Putamen (tissue), 1 donor: ENCODE data around the gene OMA1.
"Not testable (repeated sequence)": the region's sequence is repeated elsewhere in the genome, so short reads cannot be mapped to it uniquely, and the experiment has no call there.

Source experiments
- DNase-seq: peaks from one replicate; pipeline ENCODE4 v3.0.0-alpha.2; 2016; ENCODE audit warnings: low spot score

Gene OMA1

DNA sequence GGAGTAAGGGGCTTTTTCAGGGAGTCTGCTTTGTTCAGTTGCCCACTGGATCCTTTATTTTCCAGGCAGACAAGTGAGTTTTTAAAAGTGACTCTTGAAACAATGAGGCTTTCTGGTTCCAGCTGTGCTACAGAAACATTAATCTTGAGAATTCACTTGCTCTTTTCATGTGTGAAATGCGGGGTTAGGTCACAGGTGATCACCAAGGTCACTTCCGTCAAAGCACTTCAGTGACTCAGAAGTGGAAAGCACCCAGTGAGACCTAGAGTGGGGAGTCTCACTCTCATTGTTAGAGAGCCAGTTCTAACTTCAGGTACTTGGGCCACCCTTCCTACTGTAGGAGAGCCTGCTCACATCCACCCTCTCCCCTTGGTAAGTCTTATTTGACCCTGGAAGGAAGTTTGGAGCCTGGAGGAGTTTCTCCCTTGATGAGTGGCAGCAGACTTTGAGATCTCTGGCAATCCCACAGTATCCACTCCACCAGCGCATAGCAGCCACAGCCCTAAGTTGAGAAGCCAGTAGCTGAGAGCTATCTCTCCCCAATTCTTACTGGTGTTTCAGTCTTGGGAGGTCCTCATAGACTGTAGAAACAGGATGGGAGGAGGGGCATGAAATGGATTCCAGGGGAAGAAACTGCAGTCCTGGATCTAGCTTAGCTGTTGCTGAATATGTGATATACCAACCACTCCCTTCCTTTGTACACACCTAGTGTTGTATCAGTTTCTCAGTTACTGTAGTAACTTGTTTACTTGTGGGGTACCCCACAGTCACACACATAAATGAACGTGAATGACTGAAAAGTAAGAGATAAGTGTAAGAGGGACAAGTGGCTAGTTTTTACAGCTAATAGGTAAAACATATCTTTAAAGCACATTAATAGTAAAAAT, 27.4 kb upstream of the OMA1 start:
- no peak for DNase-seq

DNA sequence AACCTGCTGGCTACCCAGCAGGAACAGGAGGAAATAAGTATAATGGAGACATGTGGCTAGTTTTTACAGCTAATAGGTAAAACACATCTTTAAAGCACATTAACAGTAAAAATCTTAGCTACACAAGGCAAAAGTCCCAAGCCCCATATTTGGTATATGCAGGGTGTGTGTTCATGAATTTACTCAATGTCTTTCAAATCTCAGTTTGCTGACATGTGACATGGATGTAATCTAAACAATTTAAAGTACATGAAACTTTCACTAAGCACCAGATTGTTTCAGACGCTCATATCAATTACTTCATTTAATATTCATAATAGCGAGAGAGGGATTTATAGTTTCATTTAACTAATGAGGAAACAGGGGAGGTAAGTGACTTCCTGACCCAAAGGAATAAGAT, 26.6 kb upstream of the OMA1 start:
- DNase-seq = no peak

DNA sequence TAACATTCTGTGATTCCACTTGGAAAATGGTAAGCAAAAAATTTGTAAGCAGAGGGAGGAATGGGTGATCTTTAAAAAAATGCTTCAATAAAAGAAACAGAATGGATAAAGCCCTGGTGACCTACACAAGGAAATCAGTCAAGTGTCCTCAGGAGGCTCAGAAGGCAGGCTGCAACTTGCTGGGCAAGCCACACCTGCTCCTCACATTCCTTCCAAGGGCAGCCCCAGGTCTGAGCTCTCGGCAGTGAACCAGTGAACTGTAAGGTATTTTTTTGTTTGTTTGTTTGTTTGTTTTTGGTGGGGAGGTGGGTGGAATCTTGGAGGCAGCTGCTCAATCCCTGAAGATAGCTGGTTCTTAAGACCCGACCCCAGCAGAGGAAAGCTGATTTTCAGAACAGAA, 26.2 kb upstream of the OMA1 start:
- no peak for DNase-seq

DNA sequence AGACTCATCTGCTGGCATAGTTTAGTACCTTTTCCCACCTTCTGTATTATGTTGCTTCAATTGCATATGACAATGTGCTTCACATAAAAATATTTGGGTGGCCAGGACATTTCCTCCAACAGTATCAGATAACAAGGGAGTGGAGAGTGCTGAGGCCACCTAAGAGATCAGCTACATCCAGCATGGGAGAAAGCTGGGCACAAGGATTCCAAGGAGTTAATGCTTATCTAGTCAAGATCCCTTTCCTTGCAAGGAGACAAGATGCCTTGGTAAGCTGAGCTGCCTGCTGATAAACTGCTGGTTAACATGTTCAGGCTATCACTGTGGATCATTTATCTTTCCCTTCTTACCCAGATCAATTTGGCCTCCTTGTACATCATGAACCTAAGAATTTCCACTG, 25.1 kb upstream of the OMA1 start:
- no peak for DNase-seq

DNA sequence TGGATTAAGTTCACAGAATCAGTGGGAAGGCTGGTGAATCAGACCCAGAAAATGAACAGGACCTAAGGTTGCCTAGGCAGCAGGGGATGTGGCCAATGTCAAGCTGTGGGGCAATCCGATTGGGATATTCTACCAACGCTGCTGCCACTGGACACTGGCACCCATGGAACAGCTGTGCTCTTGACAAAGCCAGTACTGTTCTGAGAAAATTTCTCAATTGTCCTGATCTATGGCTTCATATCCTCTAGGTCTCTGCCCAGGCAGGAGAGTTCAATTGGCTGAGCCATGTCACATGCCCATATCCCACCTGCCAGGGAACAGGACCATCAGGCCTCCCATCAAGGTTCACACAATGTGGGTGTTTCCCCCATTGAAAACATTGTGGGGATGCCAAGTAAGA, 24.3 kb upstream of the OMA1 start:
- peak; percentile 60 for DNase-seq

DNA sequence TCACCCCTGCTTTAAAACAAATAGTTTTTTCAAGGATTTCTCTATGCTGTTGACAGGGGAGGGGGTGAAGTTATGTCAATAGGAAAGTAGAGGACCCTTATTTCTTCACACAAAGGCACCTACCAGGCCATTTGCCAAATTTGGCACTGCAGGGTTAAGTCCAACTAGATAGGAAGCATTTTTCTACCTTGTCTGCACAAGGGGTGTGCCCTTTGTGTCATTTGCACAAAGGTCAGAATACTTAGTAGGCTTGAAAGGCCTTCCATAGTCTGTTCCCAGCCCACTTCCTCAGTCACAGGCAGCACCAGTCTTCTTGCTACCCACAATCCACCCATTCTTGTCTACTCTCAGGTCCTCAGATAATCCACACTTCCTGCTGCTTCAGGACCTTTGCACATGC, 23.6 kb upstream of the OMA1 start:
- no peak for DNase-seq

DNA sequence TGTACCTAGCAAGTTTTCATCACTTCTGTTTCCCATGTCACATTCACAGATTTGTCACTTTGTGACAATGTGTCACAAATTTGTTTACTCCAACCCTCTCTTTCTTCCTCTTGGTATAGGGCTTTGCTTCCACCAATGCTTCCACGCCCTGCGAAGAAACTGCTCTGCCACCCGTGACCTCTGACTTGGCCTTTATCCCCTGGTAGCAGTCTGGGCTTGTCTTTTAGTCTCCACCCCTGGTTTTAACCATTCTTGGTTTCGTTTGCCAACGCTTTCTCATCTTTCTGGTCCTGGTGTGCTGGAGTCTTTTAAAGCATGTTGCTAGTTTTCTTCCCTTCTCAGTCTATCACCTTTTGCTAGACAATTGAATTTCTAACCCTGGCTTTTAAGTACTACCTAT, 22.4 kb upstream of the OMA1 start:
- DNase-seq = no peak

DNA sequence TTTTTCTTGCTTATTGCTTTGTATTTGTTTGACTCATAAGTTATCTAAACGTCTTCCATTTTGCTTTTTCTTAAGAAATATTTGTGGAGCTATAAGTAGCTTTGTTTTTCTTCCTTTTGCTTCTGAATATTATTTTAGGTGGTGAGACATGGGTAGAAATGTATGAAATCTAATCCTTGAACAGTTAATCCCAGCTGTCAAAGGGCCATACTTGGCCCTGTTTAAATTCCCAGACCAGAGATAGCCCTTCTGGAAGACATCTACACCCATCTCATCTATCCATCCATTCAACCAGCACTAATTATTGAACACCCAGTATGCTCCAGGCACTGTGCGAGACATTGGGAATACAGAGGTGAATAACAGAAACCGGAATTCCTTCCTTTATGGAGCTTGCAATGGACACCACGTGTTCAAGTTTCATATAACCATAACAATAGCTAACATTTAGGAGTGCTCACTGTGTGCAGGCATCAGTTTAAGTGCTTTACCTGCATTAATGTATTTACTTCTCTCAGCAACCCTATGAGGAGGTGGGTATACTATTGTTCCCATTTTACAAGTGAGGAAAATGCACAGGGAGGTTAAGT, 21.8 kb upstream of the OMA1 start:
- DNase-seq = no peak

DNA sequence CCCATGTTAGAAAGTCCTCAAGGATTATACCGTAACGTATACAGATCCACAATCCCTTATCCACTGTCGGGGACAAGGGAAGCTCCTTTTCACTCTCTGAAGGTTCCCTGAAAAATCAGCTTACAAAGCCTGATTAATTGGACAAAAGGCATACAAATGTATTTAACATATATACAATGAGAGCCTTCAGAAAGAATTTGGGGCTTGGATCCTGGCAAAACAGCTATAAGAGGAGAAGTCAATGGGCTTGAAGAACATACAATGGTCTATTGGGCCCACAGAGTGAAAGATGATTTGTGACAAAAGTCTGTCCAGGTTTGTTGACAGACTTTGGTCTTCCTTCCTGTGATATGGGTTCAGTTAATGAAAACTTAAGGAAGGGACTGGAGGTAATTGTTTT, 19.8 kb upstream of the OMA1 start:
- no peak for DNase-seq

DNA sequence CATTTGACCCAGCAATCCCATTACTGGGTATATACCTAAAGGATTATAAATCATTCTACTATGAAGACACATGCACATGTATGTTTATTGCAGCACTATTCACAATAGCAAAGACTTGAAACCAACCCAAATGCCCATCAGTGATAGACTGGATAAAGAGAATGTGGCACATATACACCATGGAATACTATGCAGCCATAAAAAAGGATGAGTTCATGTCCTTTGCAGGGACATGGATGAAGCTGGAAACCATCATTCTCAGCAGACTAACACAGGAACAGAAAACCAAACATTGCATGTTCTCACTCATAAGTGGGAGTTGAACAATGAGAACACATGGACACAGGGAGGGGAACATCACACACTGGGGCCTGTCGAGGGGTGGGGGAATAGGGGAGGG, 17.2 kb upstream of the OMA1 start:
- DNase-seq = not testable (repeated sequence)

DNA sequence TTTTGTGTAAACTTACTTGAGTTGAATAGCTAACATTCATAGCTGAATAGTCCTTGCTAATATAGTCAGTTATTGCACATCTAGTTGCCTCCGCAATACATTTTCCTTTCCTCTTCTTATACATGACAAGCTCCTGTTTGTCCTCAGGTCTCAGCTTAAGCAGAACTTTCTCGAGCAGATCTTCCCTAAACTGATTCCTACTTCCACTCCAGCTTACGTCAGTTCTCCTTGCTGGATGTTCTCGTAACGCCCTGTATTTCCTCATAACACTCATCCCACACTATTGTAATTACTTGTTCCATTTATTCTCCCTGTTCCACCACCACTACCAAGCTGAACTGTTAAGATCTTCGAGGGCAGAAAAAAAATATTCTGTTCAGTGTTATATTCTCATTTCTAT, 15.1 kb upstream of the OMA1 start:
- no peak for DNase-seq

DNA sequence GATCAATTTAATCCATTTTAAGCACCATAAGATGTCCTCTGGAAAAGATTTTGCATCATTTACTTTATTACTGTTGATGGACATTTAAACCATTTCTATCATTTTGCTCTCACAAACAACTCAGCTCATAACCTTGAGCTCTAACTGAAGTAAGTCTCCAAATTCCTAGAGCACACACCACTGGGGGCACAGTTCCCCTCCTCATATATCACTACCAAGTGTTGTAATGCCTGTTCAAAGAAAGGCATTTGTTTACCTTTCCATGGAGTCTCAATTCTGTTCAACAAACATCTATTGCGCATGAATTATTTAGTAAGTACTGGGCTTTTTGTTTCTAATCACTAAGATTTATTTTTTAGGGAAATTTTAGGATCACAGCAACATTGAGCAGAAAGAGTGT, 8.9 kb upstream of the OMA1 start:
- DNase-seq = no peak

DNA sequence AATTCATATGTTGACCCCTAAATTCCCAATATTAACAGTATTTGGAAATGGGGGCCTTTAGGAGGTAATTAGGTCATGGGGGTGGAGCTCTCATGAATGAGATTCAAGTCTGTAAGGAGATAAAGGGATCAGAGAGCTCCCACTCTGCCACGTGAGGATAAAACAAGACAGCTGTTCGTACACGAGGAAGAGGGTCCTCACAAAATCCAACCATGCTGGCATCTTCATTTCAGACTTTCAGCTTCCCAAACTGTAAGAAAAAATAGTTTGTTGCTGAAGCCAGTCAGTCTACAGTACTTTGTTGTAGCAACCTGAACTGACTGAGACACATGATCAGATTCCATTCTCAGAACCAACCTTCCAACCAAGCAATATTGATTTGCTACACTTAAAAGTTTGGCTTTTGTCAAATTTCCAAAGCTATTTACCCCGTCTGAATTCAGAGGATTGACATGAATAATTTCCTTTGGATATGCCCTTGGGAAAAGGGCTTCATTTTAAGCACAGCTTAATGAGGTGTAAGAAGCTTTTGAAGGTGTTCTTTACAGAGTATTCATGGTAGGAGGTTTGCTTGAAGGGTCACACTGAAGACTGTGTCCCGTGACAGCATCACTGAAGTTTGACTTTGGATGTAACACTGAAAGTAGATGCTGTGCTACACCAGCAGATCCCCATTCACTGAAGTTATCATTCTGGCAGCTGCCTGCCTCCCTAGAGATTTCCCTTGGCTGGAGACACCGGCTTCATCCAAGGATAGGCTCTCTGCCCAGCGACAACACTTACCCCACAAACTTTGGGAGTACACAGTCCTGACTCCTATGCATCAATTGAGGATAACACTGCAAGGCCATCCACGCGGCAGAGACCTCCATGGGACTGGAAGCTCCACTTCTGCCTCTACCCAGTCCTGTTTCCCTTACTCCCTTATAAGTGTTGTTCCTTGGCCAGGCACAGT, 4.9 kb upstream of the OMA1 start:
- DNase-seq = no peak

DNA sequence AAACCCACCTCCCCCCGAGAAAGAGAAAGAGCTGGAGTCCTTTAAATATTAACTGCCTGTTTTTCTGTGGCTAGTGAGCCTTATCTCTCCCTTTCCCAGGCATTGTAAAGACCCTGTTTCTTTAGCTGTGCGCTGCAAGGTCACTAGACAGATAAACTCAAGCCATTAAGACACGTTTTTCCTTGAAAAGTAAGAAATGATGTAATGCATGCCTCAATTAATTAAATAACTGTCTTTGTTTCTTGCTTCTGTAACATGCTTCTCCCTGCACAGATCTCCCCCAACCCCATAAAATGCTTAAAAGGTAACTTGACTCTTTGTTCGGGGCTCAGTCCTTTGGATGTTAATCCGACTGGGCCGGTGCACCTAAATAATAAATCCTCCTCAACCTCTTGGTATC, 2.8 kb upstream of the OMA1 start:
- DNase-seq = not testable (repeated sequence)

DNA sequence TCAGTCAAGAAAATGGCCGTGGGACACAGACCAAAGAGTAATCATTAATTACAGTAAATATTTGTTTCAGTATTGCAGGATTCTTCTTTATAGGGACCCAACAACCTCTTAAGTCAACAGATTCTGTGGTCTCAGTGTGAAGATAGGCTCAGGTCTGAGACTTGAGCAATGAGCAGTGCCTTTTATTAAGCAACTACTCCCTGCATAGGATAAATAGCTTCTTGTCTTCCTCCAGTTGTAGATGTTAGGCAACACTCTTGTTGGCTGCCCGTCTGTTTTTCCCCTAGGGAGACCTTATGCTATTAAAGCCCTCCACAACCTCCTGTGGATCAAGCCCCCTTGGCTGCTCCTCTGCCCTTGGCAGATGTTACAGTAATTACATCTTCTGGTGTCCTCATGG, 1.8 kb upstream of the OMA1 start:
- no peak for DNase-seq

DNA sequence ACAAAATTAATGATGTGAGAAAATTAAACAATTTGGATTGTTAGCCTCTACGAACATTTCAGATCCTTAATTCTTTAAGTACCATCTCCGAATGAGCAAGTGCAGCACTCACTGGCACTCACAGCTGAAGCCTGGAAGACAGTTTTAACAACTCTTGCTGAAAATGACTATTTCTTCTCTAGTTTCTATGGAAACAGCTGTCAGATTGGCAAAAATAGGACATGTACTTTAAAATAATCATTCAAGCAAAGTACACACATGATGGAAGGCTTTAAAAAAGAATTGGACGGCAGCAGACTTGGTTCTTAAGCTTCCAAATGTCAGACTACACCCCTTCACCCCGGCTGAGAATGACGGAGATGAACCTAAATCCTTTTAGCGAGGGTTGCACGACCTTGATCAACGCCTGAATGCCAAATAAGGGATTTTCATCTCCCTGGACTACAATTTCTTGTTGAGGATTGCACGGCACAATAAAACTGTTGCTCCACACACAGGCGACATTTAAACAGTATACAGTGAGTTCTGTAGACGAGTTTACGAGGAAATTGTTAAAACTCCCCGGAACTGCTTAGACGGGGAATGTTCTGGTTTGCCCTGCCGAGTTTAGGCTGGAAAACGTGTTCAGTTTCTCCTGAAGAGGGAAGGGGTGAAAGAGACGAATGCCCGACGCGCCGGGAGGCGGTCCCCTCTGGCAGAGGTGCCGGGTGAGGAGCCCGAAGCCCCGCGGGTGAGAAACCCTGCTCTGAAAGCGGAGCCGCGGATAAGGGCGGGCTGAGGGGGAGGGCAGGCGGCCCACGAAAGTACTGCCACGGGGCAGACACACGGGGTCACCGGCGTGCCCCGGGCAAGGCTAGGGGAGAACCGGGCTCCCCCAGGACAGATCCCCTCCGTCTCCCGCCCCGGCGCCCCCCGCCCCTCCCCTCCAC, 671 bp downstream of the OMA1 start:
- DNase-seq = peak; percentile 78

DNA sequence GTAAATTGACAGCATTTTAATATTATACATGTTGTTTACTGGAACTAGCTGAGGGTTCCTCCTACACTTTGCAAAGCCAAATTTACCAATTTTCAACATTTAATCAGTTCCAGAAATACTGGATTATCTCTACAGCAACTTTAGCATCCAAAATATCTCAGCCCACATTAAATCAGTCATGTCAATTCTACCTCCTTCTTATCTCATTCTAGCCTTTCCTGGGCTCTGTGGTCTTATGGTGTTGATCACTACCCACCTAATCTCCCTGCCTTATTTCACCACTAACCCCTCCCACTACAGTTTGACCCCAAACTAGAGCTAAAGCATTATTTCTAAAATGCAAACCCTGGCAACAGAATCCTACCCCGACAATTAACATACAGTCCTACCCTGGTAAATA, 3.3 kb downstream of the OMA1 start:
- no peak for DNase-seq

DNA sequence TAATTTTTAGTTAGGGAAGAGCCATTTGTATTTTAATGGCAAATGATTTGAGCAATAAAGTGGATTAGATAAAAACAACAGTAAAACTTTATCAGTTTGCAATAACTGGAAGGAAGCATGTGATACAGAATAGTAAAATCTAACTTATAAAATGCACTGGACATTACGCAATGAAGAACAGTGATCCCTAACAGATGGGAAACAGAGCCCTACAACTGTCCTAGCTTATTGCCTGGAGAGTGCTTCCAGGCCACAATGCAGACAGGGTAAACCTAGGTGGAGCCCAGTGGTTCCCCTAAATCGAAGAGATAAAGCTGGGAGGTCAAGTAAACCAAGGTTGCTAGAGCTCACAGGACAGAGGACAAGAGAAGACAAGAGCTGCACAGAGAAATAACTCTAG, 7.0 kb downstream of the OMA1 start:
- DNase-seq = no peak

DNA sequence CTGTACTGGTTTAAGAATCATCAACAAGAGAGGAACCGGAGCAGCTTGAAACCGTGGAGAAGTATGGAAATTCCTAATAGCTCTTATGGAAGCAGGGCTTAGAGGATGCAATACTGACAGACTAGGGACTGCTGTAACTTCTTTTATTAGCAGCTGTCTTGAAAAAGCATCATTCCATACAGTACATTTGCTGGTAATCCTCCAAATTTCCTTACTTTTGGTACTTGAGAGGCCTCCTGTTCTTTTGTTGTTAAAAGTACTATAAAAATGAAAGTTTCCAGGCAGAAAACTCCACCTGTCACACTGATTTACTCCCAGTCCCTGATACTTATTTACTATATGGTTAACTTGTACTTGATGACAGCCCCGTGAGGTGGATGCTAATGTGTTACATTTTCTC, 7.7 kb downstream of the OMA1 start:
- DNase-seq = no peak

DNA sequence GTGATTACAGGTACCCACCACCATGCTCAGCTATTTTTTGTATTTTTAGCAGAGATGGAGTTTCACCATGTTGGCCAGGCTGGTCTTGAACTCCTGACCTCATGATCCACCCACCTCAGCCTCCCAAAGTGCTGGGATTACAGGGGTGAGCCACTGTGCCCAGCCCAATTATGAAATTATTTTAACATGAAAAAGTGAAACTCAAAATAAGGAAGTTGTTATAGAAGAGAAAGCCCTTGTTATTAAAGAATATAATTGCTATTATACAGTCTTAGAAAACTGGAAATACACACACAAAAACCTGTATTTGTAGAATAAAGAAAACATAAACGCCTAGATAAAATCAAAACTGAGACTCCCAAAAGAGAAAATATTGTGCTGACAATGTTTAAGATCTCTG, 14.7 kb downstream of the OMA1 start:
- not testable (repeated sequence) for DNase-seq

DNA sequence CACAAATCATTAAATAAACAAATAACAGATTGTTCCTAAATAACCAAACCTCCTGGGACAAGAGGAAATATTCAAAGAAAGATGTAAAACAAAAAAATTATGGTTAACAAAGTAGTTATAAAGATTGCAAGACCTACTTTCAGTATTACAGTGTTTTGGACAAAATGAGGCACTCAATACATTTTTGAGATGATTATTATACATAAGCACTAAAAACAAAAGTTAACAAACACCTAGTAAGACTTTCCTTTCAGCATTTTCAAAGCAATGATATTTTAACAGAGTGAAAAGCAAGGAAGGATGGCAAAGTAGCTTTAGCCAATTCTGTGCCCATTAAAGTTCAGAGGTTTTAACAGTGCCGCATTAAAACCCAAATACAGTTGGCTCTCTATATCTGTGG, 17.2 kb downstream of the OMA1 start:
- DNase-seq = no peak

DNA sequence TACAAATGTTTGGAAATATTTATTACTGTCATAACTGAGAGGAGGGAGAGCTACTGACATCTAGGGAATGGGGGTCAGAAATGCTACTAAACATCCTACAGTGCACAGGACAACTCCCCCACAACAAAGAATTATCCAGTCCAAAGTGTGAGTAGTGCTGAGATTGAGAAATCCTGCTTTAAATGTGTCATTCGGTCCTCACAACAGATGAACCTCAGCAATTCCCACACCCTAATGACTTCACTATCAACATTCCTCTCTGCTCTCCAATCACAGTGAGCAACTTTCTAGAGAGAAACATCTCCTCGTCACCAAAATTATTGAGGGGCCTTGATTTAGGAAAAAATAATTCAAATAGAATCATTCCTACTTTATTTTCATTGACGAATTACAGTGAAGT, 18.0 kb downstream of the OMA1 start:
- no peak for DNase-seq
